ENCODE results near the gene TMBIM4. TPM values are rescaled to one million over a fixed set of nuclear protein-coding genes. Genes with fewer than 3 reads are reported as not detected.

Gene TMBIM4
- total RNA-seq, 6 experiments from 2014 or later: 72.3 to 88.9 (median 77.7) TPM

GRCh38 chr12:66141299-66141698 is 28.5 kb downstream of the TMBIM4 start:
- no peaks in the 10 kb centered on the region for H3K27me3 ChIP-seq
- peaks cover 0 to 11% (median 0%) of the 10 kb centered on the region in 4 donors for H3K9me3 ChIP-seq
- H3K4me3 ChIP-seq: no peak overlapping the region
- no peak for TF ChIP-seq CTCF (IDR thresholded peaks at IDR 0.05)
- TF ChIP-seq POLR2A (IDR thresholded peaks at IDR 0.05): no peak
- intact Hi-C loops (cut with DNase I): no loop called here
- peaks cover 0 to 10% (median 3%) of the 10 kb centered on the region in 4 donors for H3K4me1 ChIP-seq
- no peak for DNase-seq
- WGBS (ENCODE audit: insufficient coverage, low coverage, low lambda C conversion rate, missing lambda C conversion rate): 97% methylated on average over 2 of the region's 2 CpGs
- H3K36me3 ChIP-seq: peaks cover 0 to 17% (median 9%) of the 10 kb centered on the region in 4 donors
- no peak for ATAC-seq
- no peak overlapping the region for H3K27ac ChIP-seq

- DNase-seq: no peak
- intact Hi-C loops (cut with DNase I): no loop called here
Observed at GRCh38 chr12:66140731-66141130, 29.1 kb downstream of the TMBIM4 start.

GRCh38 chr12:66139328-66139727 is 30.5 kb downstream of the TMBIM4 start:
- no peaks in the 10 kb centered on the region for H3K27me3 ChIP-seq
- intact Hi-C loops (cut with DNase I): no loop called here
- TF ChIP-seq POLR2A (IDR thresholded peaks at IDR 0.05) (no peak), CTCF (IDR thresholded peaks at IDR 0.05) (no peak)
- no peak for DNase-seq
- H3K36me3 ChIP-seq: peaks cover 0 to 17% (median 9%) of the 10 kb centered on the region in 4 donors
- 96% methylated on average over 2 of the region's 2 CpGs for WGBS (ENCODE audit: insufficient coverage, low coverage, low lambda C conversion rate, missing lambda C conversion rate)
- peaks cover 0 to 11% (median 0%) of the 10 kb centered on the region in 4 donors for H3K9me3 ChIP-seq
- no peak overlapping the region for H3K4me3 ChIP-seq
- no peak overlapping the region for H3K27ac ChIP-seq
- no peak for ATAC-seq
- H3K4me1 ChIP-seq: peaks cover 0 to 1% (median 0%) of the 10 kb centered on the region in 4 donors

More at GRCh38 chr12:66140731-66141130, 29.1 kb downstream of the TMBIM4 start:
- H3K36me3 ChIP-seq: peaks cover 0 to 17% (median 9%) of the 10 kb centered on the region in 4 donors
- ATAC-seq: no peak
- no peak for TF ChIP-seq CTCF (IDR thresholded peaks at IDR 0.05)
- no peak for TF ChIP-seq POLR2A (IDR thresholded peaks at IDR 0.05)
- H3K27ac ChIP-seq: no peak overlapping the region
- H3K9me3 ChIP-seq: peaks cover 0 to 11% (median 0%) of the 10 kb centered on the region in 4 donors
- H3K4me3 ChIP-seq: no peak overlapping the region
- no peaks in the 10 kb centered on the region for H3K27me3 ChIP-seq
- H3K4me1 ChIP-seq: peaks cover 0 to 10% (median 3%) of the 10 kb centered on the region in 4 donors

GRCh38 chr12:66137937-66138336 is 31.9 kb downstream of the TMBIM4 start:
- no peak overlapping the region for H3K27ac ChIP-seq
- DNase-seq: no peak
- WGBS (ENCODE audit: insufficient coverage, low coverage, low lambda C conversion rate, missing lambda C conversion rate): 97% methylated on average over 3 of the region's 3 CpGs
- peaks cover 0 to 11% (median 0%) of the 10 kb centered on the region in 4 donors for H3K9me3 ChIP-seq
- no peaks in the 10 kb centered on the region for H3K4me1 ChIP-seq
- no peak for ATAC-seq
- H3K27me3 ChIP-seq: no peaks in the 10 kb centered on the region
- TF ChIP-seq CTCF (IDR thresholded peaks at IDR 0.05) (no peak), POLR2A (IDR thresholded peaks at IDR 0.05) (no peak)
- intact Hi-C loops (cut with DNase I): no loop called here
- H3K36me3 ChIP-seq: peaks cover 0 to 17% (median 9%) of the 10 kb centered on the region in 4 donors
- no peak overlapping the region for H3K4me3 ChIP-seq

GRCh38 chr12:66132408-66132807 is 37.4 kb downstream of the TMBIM4 start:
- Histone ChIP-seq H3K27me3 (no peaks in the 10 kb centered on the region), H3K36me3 (peaks cover 2 to 15% (median 5%) of the 10 kb centered on the region in 4 donors), H3K27ac (no peak overlapping the region), H3K4me3 (no peak overlapping the region), H3K4me1 (peaks cover 0 to 15% (median 3%) of the 10 kb centered on the region in 4 donors), H3K9me3 (no peaks in the 10 kb centered on the region)
- DNase-seq (no peak), ATAC-seq (no peak)
- TF ChIP-seq POLR2A (IDR thresholded peaks at IDR 0.05) (no peak), CTCF (IDR thresholded peaks at IDR 0.05) (no peak)
- intact Hi-C loops (cut with DNase I): no loop called here

Data from right lobe of liver (tissue), 6 donors.